SK-N-MC (cell line): ENCODE data around the gene SIDT1.

Experiments
- EZH2 ChIP-seq: fragments of 200-600 bp; sonication (generic); IDR thresholded peaks from one replicate; pipeline ENCODE4 v1.6.1; 2017; ENCODE audit warnings: antibody characterized with exemption
- FOXP2 ChIP-seq: optimal IDR thresholded peaks from 2 replicates; pipeline ENCODE3; 2011; ENCODE audit warnings: mild to moderate bottlenecking, moderate library complexity; ENCODE audit not compliant: insufficient read depth; ENCODE audit errors: extremely low read length, control extremely low read depth
- POLR2AphosphoS5 ChIP-seq: IDR thresholded peaks from 2 replicates; pipeline ENCODE4 v1.6.1; 2012; ENCODE audit warnings: mild to moderate bottlenecking, low read depth, low read length, borderline replicate concordance

DNA sequence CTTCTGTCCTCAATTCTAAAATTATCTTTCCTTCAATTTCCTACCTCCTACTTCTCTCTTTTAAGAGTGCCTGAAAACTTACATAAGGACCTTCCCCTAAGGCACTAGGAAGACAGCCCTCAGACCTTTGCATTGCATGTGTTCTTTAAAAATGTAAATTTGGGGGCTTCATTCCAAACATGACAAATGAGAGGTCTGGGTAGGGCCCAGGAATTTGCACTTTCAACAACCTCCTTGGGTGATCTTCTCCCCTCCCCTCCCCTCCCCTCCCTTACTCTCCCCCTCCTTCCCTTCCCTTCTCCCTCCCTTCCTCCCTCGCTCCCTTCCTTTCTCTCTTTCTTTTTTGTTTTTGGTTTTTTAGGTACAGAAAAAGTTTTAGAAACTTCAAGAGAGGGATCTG is 145.4 kb downstream of the SIDT1 start:
- no peak for TF ChIP-seq POLR2AphosphoS5
- no peak for TF ChIP-seq EZH2
- no peak for TF ChIP-seq FOXP2
